Frontal cortex (tissue), 4 donors: ENCODE measurements around the gene PDE6B. TPM values are rescaled to one million over a fixed set of nuclear protein-coding genes. Genes with fewer than 3 reads are reported as not detected.

ENCODE experiments used
- DNase-seq, 2 donors: peaks; one replicate each; pipeline ENCODE4 v3.0.0; 2012; ENCODE audit warnings: low spot score in 2 of 2
- FAIRE-seq: peaks from 2 replicates; lab custom pipeline; 2012; peaks lifted over from hg19 to GRCh38; lab: Jason Lieb, UNC
- total RNA-seq: library from RNA; depleted of rRNA; stranded (reverse); fragments of >200 nt; gene quantifications from one replicate; pipeline ENCODE4 v1.2.3, GENCODE V29; 2014
- donor health status: control.
- donor health status: control.
- donor health status: control.

PDE6B gene
- total RNA-seq, 1 donor from 2014 or later = 2.0 TPM

- FAIRE-seq = peak; percentile 48
- DNase-seq = no peak
Observed at GRCh38 chr4:712093-712492, 86.7 kb downstream of the PDE6B start.

DNA sequence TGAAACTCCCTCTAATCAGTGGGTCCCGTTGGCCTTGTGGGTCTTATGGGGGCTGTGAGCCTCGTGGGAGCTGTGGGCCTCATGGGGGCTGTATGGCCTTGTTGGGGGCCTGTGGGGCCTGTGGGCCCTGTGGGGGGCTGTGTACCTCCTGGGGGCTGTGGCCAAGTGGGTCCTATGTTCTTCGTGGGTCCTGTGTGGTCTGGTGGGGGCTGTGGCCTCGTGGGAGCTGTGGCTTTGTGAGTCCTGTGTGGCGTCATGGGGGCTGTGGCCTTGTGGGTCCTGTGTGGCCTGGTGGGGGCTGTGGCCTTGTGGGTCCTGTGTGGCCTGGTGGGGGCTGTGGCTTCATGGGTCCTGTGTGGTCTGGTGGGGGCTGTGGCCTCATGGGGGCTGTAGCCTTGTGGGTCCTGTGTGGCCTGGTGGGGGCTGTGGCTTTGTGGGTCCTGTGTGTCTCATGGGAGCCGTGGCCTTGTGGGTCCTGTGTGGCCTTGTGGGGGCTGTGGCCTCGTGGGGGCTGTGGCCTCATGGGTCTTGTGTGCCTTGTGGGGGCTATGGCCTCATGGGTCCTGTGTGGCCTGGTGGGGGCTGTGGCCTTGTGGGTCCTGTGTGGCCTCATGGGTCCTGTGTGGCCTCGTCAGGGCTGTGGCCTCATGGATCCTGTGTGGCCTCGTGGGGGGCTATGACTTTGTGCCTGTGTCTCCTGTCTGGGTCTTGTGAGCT is 87.7 kb downstream of the PDE6B start:
- FAIRE-seq (no peak), DNase-seq (no peak)

DNA sequence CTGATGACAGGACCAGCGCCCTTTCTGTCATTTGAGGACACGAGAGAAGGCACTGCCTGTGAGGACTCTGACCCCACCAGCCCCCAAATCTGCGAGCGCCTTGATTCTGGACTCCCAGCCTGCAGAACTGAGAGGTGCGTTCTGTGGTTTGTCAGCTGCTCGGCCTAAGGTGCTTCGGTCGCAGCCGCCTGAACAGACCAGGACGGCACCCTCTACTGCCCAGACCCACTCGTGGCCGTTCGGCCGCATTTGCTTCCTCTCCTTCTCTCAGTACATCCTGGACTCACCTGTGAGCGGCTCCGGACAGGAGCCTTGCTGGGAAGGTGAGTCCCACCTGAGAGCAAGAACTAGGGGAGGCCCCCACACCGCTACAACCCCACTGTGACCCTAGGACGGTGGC is 88.7 kb downstream of the PDE6B start:
- FAIRE-seq (no peak), DNase-seq (no peak)

GRCh38 chr4:717601-718320 is 92.4 kb downstream of the PDE6B start:
- DNase-seq (no peak), FAIRE-seq (no peak)

DNA sequence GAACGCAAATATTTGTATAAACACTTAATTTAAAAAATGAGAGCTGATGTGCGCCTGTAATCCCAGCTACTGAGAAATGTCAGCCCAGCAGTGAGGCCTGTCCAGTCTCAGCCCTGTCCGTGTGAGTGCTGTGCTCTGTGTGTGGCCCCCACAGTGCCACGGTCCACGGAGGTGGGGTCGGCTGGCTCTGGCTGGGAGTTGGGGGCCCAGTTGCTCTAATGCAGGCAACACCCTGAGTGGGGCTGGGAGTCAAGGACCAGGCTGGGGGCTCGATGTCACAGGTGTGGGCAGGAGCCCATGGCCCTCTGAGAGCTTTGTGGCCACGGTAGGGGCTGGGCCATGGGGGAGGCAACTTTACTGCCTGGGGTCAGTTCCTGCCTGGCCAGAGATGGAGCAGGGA is 93.1 kb downstream of the PDE6B start:
- DNase-seq (no peak), FAIRE-seq (no peak)

Other genes with a start within 250 kb of the PDE6B start
- gene ZNF721, start 126.4 kb upstream of the PDE6B start, total RNA-seq = 32.6 TPM
- 26.5 TPM for gene PIGG, start 126.4 kb upstream of the PDE6B start, total RNA-seq
- gene TMEM271, start 49.3 kb upstream of the PDE6B start, total RNA-seq = 15.9 TPM
- gene ATP5ME, start 48.7 kb downstream of the PDE6B start, total RNA-seq = 70.9 TPM
- gene MYL5, start 49.0 kb downstream of the PDE6B start, total RNA-seq = 3.7 TPM
- gene SLC49A3, start 63.6 kb downstream of the PDE6B start, total RNA-seq = 0.82 TPM
- gene PCGF3, start 80.3 kb downstream of the PDE6B start, total RNA-seq = 62.8 TPM
- gene CPLX1, start 200.6 kb downstream of the PDE6B start, total RNA-seq = 1.2 TPM